H1 (cell line): ENCODE results near the gene FKBP5. TPM values are rescaled to one million over a fixed set of nuclear protein-coding genes. Genes with fewer than 3 reads are reported as not detected.

Experiments used
- CTCF ChIA-PET: fragments of 300-600 bp; sonication (Branson Sonifier 250); formaldehyde crosslinking; loops from one replicate; lab custom pipeline; 2021; ENCODE audit not compliant: partially characterized antibody; lab: Charles Lee
- POLR2A ChIA-PET: fragments of 300-600 bp; sonication (Branson Sonifier 250); formaldehyde crosslinking; loops from one replicate; lab custom pipeline; 2021; ENCODE audit warnings: inconsistent platforms; ENCODE audit not compliant: partially characterized antibody; lab: Charles Lee
- DNase-seq, 2 experiments: peaks; one replicate each; pipeline versions ENCODE4 v3.0.0 to v3.0.0-alpha.2; 2010 to 2022; ENCODE audit warnings: low spot score in 2 of 2, low read depth in 1 of 2, mixed read lengths in 1 of 2
- FAIRE-seq: peaks from 2 replicates; lab custom pipeline; 2011; peaks lifted over from hg19 to GRCh38; lab: Jason Lieb, UNC
- H2AFZ ChIP-seq: 2 replicates; pipeline ENCODE4 v1.8.1; 2012; ENCODE audit warnings: low read length, inconsistent platforms
- H2AK5ac ChIP-seq: 2 replicates; pipeline ENCODE4 v1.6.1; 2013; ENCODE audit warnings: low read depth, low read length
- H2BK120ac ChIP-seq: replicated peaks from 2 replicates; pipeline ENCODE3; 2013; ENCODE audit warnings: low read depth, low read length, inconsistent platforms
- H2BK12ac ChIP-seq: 2 replicates; pipeline ENCODE4 v1.6.1; 2013; ENCODE audit warnings: low read depth, low read length
- H2BK15ac ChIP-seq: 2 replicates; pipeline ENCODE4 v1.6.1; 2013; ENCODE audit warnings: low read length
- H2BK20ac ChIP-seq: 2 replicates; pipeline ENCODE4 v1.6.1; 2013; ENCODE audit warnings: low read length
- H2BK5ac ChIP-seq: 2 replicates; pipeline ENCODE4 v1.6.1; 2013; ENCODE audit warnings: low read depth, low read length
- H3K14ac ChIP-seq: 2 replicates; pipeline ENCODE4 v1.6.1; 2013; ENCODE audit warnings: inconsistent platforms; ENCODE audit not compliant: insufficient read length
- H3K18ac ChIP-seq: 2 replicates; pipeline ENCODE4 v1.6.1; 2013; ENCODE audit warnings: low read length; ENCODE audit errors: extremely low read depth
- H3K23ac ChIP-seq: 2 replicates; pipeline ENCODE4 v1.6.1; 2013; ENCODE audit warnings: inconsistent platforms; ENCODE audit not compliant: insufficient read length
- H3K23me2 ChIP-seq: 2 replicates; pipeline ENCODE4 v1.6.1; 2013; ENCODE audit warnings: low read depth, low read length
- H3K27ac ChIP-seq: 2 replicates; pipeline ENCODE4 v1.6.1; 2011; ENCODE audit warnings: low read depth, low read length, inconsistent platforms
- H3K27me3 ChIP-seq, 4 experiments: replicated peaks in 1 of 4; 1 replicate in 1 of 4; 2 replicates in 3 of 4; pipeline versions ENCODE4 v1.6.1 to v1.8.1; 2011 to 2013; ENCODE audit warnings: low read length in 3 of 4, mild to moderate bottlenecking in 3 of 4, inconsistent platforms in 2 of 4, mixed read lengths in 2 of 4, moderate library complexity in 1 of 4; ENCODE audit not compliant: control insufficient read depth in 3 of 4, insufficient read depth in 3 of 4; ENCODE audit errors: extremely low read depth in 1 of 4
- H3K36me3 ChIP-seq, 4 experiments: 2 replicates each; pipeline versions ENCODE4 v1.6.1 to v1.8.1; 2011 to 2013; ENCODE audit warnings: mild to moderate bottlenecking in 4 of 4, low read length in 3 of 4, moderate library complexity in 2 of 4, control low read depth in 1 of 4, inconsistent platforms in 1 of 4; ENCODE audit not compliant: insufficient read depth in 4 of 4, control insufficient read depth in 2 of 4
- H3K4ac ChIP-seq: replicated peaks from 2 replicates; pipeline ENCODE3; 2013; ENCODE audit warnings: low read length, low read depth, mixed read lengths, inconsistent platforms; ENCODE audit not compliant: insufficient read length
- H3K4me1 ChIP-seq, 4 experiments: replicated peaks in 1 of 4; 1 replicate in 1 of 4; 2 replicates in 3 of 4; pipeline versions ENCODE4 v1.6.1 to v1.8.1; 2011 to 2013; ENCODE audit warnings: low read length in 3 of 4, inconsistent platforms in 2 of 4, mixed read lengths in 1 of 4; ENCODE audit not compliant: insufficient read depth in 4 of 4, control insufficient read depth in 3 of 4
- H3K4me2 ChIP-seq, 2 experiments: 2 replicates each; pipeline versions ENCODE4 v1.6.1 to v1.8.1; 2011 to 2013; ENCODE audit warnings: low read depth in 2 of 2, low read length in 2 of 2, control low read depth in 1 of 2, inconsistent platforms in 1 of 2, mild to moderate bottlenecking in 1 of 2; ENCODE audit not compliant: insufficient read depth in 1 of 2
- H3K4me3 ChIP-seq, 4 experiments: fragments of 200-600, 300-600 bp in 1 of 4; sonication (generic), shearing (Covaris generic), sonication (Bioruptor Twin) in 1 of 4; 2 replicates each; pipeline versions ENCODE4 v1.5.1 to v1.8.1; 2011 to 2016; ENCODE audit warnings: low read length in 4 of 4, low read depth in 3 of 4, control low read depth in 2 of 4, inconsistent platforms in 2 of 4, mild to moderate bottlenecking in 2 of 4, mixed read lengths in 1 of 4, moderate library complexity in 1 of 4; ENCODE audit not compliant: insufficient read depth in 2 of 4; ENCODE audit errors: extremely low read depth in 1 of 4
- H3K56ac ChIP-seq: replicated peaks from 2 replicates; pipeline ENCODE3; 2013; ENCODE audit warnings: low read depth, mild to moderate bottlenecking, mixed read lengths, low read length, inconsistent platforms; ENCODE audit not compliant: insufficient read length
- H3K79me1 ChIP-seq: 2 replicates; pipeline ENCODE4 v1.6.1; 2013; ENCODE audit warnings: low read depth, low read length, control low read depth
- H3K79me2 ChIP-seq, 2 experiments: 2 replicates each; pipeline versions ENCODE4 v1.6.1 to v1.8.1; 2012 to 2013; ENCODE audit warnings: low read length in 2 of 2, mild to moderate bottlenecking in 2 of 2, inconsistent platforms in 1 of 2; ENCODE audit not compliant: insufficient read depth in 2 of 2, control insufficient read depth in 1 of 2
- H3K9ac ChIP-seq, 4 experiments: replicated peaks in 1 of 4; 1 replicate in 1 of 4; 2 replicates in 3 of 4; pipeline versions ENCODE4 v1.6.1 to v1.8.1; 2011 to 2013; ENCODE audit warnings: low read depth in 3 of 4, low read length in 3 of 4, control low read depth in 2 of 4, mild to moderate bottlenecking in 2 of 4, moderate library complexity in 2 of 4, inconsistent platforms in 1 of 4; ENCODE audit errors: extremely low read depth in 1 of 4
- H3K9me3 ChIP-seq, 2 experiments: 2 replicates each; pipeline versions ENCODE4 v1.6.1 to v1.8.1; 2012 to 2013; ENCODE audit warnings: mild to moderate bottlenecking in 2 of 2, moderate library complexity in 2 of 2, control low read depth in 1 of 2, inconsistent platforms in 1 of 2, low read depth in 1 of 2, low read length in 1 of 2, mixed read lengths in 1 of 2; ENCODE audit not compliant: insufficient read depth in 2 of 2
- H4K20me1 ChIP-seq, 2 experiments: replicated peaks in 1 of 2; 2 replicates each; pipeline versions ENCODE3 to v1.8.1; 2011 to 2013; ENCODE audit warnings: inconsistent platforms in 2 of 2, low read length in 2 of 2, mild to moderate bottlenecking in 1 of 2; ENCODE audit not compliant: insufficient read depth in 2 of 2, control insufficient read depth in 1 of 2
- H4K5ac ChIP-seq: 2 replicates; pipeline ENCODE4 v1.6.1; 2013; ENCODE audit warnings: low read length, low read depth, mixed read lengths, inconsistent platforms; ENCODE audit not compliant: insufficient read length
- H4K8ac ChIP-seq: 2 replicates; pipeline ENCODE4 v1.8.0; 2013; ENCODE audit warnings: mild to moderate bottlenecking, moderate library complexity, low read length, inconsistent platforms; ENCODE audit not compliant: insufficient read depth; ENCODE audit errors: extremely low read depth
- H4K91ac ChIP-seq: replicated peaks from 2 replicates; pipeline ENCODE3; 2013; ENCODE audit warnings: low read length, mixed read lengths, inconsistent platforms; ENCODE audit not compliant: insufficient read length
- CBX8 ChIP-seq: fragments of 300-800, 300-1000 bp; sonication (generic); IDR thresholded peaks from 2 replicates; pipeline ENCODE4 v1.7.1; 2016; ENCODE audit warnings: low read depth, low read length, borderline replicate concordance
- EZH2 ChIP-seq: fragments of 200-600 bp; sonication (generic); IDR thresholded peaks from 2 replicates; pipeline ENCODE4 v1.7.1; 2012; ENCODE audit warnings: low read depth, mild to moderate bottlenecking, moderate library complexity, low read length, inconsistent platforms; ENCODE audit not compliant: severe bottlenecking
- FOSL1 ChIP-seq: IDR thresholded peaks from 2 replicates; pipeline ENCODE4 v1.6.1; 2011; ENCODE audit warnings: mild to moderate bottlenecking, low read depth, low read length, moderate library complexity; ENCODE audit not compliant: insufficient read depth
- GTF2F1 ChIP-seq: IDR thresholded peaks from 2 replicates; pipeline ENCODE4 v1.6.1; 2012; ENCODE audit warnings: low read depth, low read length, improper control_type of control experiment, borderline replicate concordance
- JUN ChIP-seq: IDR thresholded peaks from 2 replicates; pipeline ENCODE4 v1.6.1; 2011; ENCODE audit warnings: low read depth, mild to moderate bottlenecking, improper control_type of control experiment, low read length
- RNF2 ChIP-seq: fragments of 200-900, 300-1000 bp; sonication (generic); IDR thresholded peaks from 2 replicates; pipeline ENCODE4 v1.7.1; 2016; ENCODE audit warnings: borderline replicate concordance, low read depth, mild to moderate bottlenecking, antibody characterized with exemption, low read length; ENCODE audit not compliant: poor library complexity, severe bottlenecking; ENCODE audit errors: missing control alignments
- RXRA ChIP-seq: IDR thresholded peaks from 2 replicates; pipeline ENCODE4 v1.6.1; 2011; ENCODE audit warnings: low read depth, mild to moderate bottlenecking, low read length, moderate library complexity; ENCODE audit not compliant: insufficient read depth
- SUZ12 ChIP-seq: fragments of 200-600 bp; sonication (generic); IDR thresholded peaks from 2 replicates; pipeline ENCODE4 v1.6.1; 2012; ENCODE audit warnings: mild to moderate bottlenecking, inconsistent platforms, low read length, moderate library complexity, mixed read lengths
- ZNF274 ChIP-seq: IDR thresholded peaks from 2 replicates; pipeline ENCODE4 v1.7.0; 2012; ENCODE audit warnings: low read length, borderline replicate concordance; ENCODE audit errors: extremely low read depth
- WGBS, 2 experiments: shearing (Covaris generic) in 1 of 2; methylation state at CpG; one replicate each; pipeline versions ENCODE4 v1.1.6 to v1.1.7; 2013 to 2015; ENCODE audit warnings: low lambda C conversion rate in 2 of 2, mixed read lengths in 2 of 2, inconsistent platforms in 1 of 2, low coverage in 1 of 2, missing lambda C conversion rate in 1 of 2; ENCODE audit not compliant: insufficient replicate concordance in 2 of 2, insufficient coverage in 1 of 2, insufficient read length in 1 of 2; ENCODE audit errors: extremely low coverage in 1 of 2, missing lambda C conversion rate in 1 of 2; 5-methylcytosine and 5-hydroxymethylcytosine counted together
- polyA plus RNA-seq, 7 experiments: library from polyadenylated mRNA; depleted of rRNA in 3 of 7; stranded (reverse) in 5 of 7; unstranded in 2 of 7; fragments of >200 nt in 5 of 7; fragments of 200-250 nt in 2 of 7; gene quantifications; 1 replicate in 5 of 7; 2 replicates in 1 of 7; 4 replicates in 1 of 7; pipeline versions ENCODE4 v1.2.1 to v1.2.3, GENCODE V29; 2011 to 2013; ENCODE audit warnings: missing spikeins in 2 of 7, mixed read lengths in 2 of 7
- total RNA-seq: library from RNA; stranded (reverse); fragmentation: NEBNext Ultra II Directional; extraction: Animal tissue kit (Norgen Biotek cat#: 25700); gene quantifications from 2 replicates; pipeline ENCODE4 v1.2.1, GENCODE V29; 2021
- TF ChIP-seq, protein P1 (sequence below): IDR thresholded peaks from 2 replicates; pipeline ENCODE4 v1.6.1; 2012; ENCODE audit warnings: inconsistent platforms

Gene FKBP5
- total and polyA plus RNA-seq, 2 of the 8 experiments (the other 6 are each of a cell fraction or from before 2014, with no cell fraction given): 14.3 to 40.4 TPM

DNA sequence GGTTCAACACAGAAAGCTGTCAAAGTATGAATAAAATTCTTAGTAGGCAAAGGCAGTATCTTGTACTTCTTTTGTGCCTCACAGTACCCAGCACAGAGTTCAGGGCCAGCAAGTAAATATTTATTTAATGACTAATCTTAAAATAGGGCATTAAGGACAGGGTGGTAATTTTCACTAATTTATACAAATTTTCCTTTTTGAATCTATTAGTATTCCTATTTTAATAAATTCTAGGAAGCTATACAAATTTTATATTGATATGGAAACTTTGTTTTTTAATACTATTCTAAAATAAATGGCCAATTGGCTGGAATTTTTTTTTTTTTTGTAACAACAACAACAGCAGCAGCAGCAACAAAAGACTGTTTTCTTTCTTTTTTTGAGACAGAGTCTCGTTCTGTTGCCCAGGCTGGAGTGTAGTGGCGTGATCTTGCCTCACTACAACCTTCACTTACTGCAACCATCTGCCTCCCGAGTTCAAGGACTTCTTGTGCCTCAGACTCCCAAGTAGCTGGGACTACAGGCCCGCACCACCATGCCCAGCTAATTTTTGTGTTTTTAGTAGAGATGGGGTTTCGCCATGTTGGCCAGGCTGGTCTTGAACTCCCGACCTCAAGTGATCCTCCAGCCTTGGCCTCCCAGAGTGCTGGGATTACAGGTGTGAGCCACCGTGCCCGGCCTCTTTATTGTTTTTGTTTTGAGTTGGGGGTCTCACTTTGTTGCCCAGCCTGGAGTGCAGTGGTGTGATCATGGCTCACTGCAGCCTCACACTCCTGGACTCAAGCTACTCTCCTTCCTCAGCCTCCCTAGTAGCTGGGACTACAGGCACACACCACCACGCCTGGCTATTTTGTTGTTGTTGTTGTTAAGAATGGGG is 85.2 kb downstream of the FKBP5 start:
- Histone ChIP-seq H3K79me1 (no peaks in the 10 kb centered on the region), H2BK20ac (no peak overlapping the region), H2BK12ac (no peak overlapping the region), H2AFZ (no peak overlapping the region), H2BK15ac (no peak overlapping the region), H3K79me2 (no peaks in the 10 kb centered on the region), H4K91ac (no peak overlapping the region), H3K9me3 (no peaks in the 10 kb centered on the region), H3K4ac (no peak overlapping the region), H3K27me3 (no peaks in the 10 kb centered on the region), H2BK120ac (no peak overlapping the region), H3K9ac (no peak overlapping the region), H3K56ac (no peak overlapping the region), H3K23ac (no peak overlapping the region), H3K36me3 (no peaks in the 10 kb centered on the region), H4K8ac (no peak overlapping the region), H3K18ac (no peak overlapping the region), H3K23me2 (no peaks in the 10 kb centered on the region), H3K27ac (no peak overlapping the region), H4K20me1 (peaks cover 0 to 2% of the 10 kb centered on the region in 2 experiments), H3K4me2 (no peak overlapping the region), H3K4me1 (peaks cover 2 to 16% (median 7%) of the 10 kb centered on the region in 4 experiments; a peak in 5 of 7 replicates), H3K4me3 (no peak overlapping the region), H2BK5ac (no peak overlapping the region), H4K5ac (no peak overlapping the region), H3K14ac (no peak overlapping the region), H2AK5ac (no peak overlapping the region)
- no peak for FAIRE-seq
- DNase-seq: no peak
- WGBS, 2 experiments: 88% methylated on average over 9 of the region's 9 CpGs; no CpG with 5 or more reads in 1 of the 2 experiments
- ChIA-PET CTCF (interaction anchor here (0.7 to 3.6 kb wide), 8 partner anchors 13 to 133 kb away, joined by 3 to 26 read pairs (median 6); partner anchors contain the start of gene ARMC12), POLR2A (interaction anchor here (1.2 to 1.4 kb wide), 3 partner anchors 8 to 60 kb away, joined by 3 read pairs; no protein-coding TSS in a partner anchor)
- TF ChIP-seq FOSL1 (no peak), GTF2F1 (no peak), CBX8 (no peak), RXRA (no peak), JUN (no peak), RNF2 (no peak), ZNF274 (no peak), EZH2 (no peak), SUZ12 (no peak)
- TF ChIP-seq, protein P1, sequence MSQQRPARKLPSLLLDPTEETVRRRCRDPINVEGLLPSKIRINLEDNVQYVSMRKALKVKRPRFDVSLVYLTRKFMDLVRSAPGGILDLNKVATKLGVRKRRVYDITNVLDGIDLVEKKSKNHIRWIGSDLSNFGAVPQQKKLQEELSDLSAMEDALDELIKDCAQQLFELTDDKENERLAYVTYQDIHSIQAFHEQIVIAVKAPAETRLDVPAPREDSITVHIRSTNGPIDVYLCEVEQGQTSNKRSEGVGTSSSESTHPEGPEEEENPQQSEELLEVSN: no peak
